VCaP (cell line): Measurements from ENCODE around the gene SLC26A8.
A peak's percentile ranks its signal among the peaks of the same experiment; 100 is the strongest.
"Not testable (repeated sequence)": the region's sequence is repeated elsewhere in the genome, so short reads cannot be mapped to it uniquely, and the experiment has no call there.

Experiments used
- H3K27ac ChIP-seq: fragments of 450-650 bp; 2 replicates; pipeline ENCODE4 v1.5.1; 2017
- TF ChIP-seq, protein P1 (sequence below): fragments of 450-650 bp; conservative IDR thresholded peaks from 2 replicates; pipeline ENCODE4 v1.5.1; 2017; ENCODE audit warnings: mild to moderate bottlenecking, moderate library complexity

Gene SLC26A8

DNA sequence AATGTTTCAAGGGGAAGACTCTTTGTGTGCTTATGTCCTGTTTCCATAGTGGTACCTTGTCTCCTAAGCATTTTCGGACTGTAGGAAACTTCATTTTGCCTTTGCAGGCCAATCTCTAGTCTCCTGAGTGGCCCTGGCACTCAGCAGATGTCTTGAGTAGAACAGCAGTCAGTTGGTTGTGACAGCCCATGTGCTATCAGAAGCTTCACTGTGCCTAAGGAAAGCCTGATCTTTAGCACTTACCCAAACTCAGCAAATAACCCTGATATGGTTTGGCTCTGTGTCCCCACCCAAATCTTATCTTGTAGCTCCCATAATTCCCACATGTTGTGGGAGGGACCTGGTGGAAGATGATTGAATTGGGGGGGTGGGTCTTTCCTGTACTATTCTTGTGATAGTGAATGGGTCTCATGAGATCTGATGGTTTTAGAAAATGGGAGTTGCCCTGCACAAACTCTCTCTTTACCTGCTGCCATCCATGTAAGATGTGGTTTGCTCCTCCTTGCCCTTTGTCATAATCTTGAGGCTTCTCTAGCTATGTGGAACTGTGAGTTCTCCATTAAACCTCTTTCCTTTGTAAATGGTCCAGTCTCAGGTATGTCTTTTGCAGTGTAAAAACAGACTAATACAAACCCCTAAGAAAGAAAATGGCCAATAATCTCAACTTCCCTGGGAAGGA lies 87.6 kb downstream of the SLC26A8 start:
- no peak overlapping the region for H3K27ac ChIP-seq
- TF ChIP-seq, protein P1, sequence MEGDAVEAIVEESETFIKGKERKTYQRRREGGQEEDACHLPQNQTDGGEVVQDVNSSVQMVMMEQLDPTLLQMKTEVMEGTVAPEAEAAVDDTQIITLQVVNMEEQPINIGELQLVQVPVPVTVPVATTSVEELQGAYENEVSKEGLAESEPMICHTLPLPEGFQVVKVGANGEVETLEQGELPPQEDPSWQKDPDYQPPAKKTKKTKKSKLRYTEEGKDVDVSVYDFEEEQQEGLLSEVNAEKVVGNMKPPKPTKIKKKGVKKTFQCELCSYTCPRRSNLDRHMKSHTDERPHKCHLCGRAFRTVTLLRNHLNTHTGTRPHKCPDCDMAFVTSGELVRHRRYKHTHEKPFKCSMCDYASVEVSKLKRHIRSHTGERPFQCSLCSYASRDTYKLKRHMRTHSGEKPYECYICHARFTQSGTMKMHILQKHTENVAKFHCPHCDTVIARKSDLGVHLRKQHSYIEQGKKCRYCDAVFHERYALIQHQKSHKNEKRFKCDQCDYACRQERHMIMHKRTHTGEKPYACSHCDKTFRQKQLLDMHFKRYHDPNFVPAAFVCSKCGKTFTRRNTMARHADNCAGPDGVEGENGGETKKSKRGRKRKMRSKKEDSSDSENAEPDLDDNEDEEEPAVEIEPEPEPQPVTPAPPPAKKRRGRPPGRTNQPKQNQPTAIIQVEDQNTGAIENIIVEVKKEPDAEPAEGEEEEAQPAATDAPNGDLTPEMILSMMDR, result no peak

DNA sequence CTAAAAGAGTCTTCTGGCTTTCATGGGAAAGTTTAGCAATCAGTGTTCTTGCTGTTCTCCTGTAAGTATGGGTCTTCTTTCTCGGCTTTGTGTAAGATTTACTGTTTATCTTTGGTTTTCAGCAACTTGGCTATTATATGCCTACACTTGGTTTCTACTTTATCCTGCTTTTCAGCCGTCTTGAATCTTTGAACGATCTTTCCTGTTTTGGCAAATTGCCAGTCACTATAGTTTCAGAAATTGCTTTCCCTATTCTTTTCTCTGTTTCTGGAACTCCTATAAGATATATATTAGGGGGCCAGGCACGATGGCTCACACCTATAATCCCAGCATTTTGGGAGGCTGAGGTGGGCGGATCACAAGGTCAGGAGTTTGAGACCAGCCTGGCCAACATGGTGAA lies 89.0 kb downstream of the SLC26A8 start:
- TF ChIP-seq, protein P1, result no peak
- no peak overlapping the region for H3K27ac ChIP-seq

DNA sequence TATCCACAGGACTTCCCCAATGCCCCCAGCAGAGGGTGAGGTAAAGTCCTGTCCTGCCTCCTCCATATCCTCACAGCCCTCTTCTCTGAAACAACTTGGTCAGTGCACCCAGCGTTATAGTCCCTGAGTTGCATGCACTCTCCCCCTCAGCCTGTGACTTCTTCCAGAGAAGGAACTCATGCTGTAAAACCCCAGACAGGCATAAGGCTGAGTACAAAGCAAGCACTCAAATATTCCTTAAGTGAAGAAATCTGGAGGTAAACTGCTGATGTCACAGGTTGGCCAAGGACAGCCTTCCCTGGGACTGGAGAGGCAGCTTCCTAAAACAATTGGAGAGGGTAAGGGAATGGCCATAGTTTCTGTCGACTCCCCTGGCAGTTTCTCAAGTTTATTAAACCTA lies 90.6 kb downstream of the SLC26A8 start:
- TF ChIP-seq, protein P1, result no peak
- no peak overlapping the region for H3K27ac ChIP-seq

- not testable (repeated sequence) for H3K27ac ChIP-seq
Observed at GRCh38 chr6:35931873-35932272, 92.6 kb downstream of the SLC26A8 start.

DNA sequence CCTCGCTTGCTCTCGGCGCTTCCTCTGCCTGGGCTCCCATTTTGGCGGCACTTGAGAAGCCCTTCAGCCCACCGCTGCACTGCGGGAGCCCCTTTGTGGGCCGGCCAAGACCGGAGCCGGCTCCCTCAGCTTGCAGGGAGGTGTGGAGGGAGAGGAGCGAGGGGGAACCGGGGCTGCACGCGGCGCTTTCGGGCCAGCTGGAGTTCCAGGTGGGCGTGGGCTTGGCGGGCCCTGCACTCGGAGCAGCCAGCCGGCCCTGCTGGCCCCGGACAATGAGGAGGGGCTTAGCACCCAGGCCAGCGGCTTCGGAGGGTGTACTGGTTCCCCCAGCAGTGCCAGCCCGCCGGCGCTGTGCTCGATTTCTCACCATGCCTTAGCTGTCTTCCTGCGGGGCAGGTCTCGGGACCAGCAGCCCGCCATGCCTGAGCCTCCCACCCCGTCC lies 93.3 kb downstream of the SLC26A8 start:
- TF ChIP-seq, protein P1, result no peak
- no peak overlapping the region for H3K27ac ChIP-seq

DNA sequence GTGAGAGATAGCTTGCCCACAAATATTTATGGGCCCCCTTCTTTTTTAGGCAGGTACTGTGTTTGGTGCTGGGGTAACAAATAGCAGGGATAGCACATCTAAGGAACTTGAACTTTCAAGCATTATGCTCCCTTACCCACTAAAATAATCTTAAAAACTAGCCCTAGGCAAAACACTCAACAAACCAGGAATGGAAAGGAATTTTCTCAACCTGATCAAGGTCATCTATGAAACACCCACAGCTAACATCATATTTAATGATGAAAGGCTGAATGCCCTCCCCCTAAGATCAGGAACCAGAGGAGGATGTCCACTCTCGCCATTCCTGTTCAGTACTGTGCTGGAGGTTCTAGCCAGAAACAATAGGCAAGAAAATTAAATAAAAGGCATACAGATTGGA lies 94.8 kb downstream of the SLC26A8 start:
- TF ChIP-seq, protein P1, result no peak
- no peak overlapping the region for H3K27ac ChIP-seq

DNA sequence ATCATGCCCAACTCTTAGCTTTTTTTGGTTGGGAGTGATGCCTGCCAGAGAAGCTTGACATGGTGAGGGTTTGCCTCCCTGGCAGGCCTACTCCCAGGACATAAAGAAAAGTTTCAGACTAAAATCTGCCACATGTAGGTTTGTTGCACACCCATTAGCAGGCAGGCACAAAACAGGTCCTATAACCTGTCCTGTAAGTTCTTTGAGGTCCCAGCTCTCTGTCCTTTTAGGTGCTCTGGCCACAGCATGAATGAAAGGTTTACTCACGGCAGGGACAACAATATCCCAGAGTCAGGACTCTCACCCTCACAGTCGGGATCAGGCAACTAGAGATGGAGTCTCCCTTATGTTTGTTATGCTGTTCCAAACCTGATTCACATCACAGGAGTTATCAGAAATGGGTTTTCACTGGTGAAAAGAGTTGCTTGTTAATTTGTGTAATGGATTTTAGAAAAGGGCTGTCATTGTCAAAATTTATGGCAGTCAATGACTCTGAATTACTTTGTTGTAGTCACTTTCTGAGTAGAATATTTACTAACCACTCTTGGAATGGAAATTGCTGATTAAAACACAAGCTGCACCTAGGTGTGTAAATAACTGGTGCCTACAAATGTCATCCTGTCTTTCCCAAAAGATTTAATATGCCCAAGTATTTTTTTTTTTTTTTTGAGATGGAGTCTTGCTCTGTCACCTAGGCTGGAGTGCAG lies 97.8 kb downstream of the SLC26A8 start:
- TF ChIP-seq, protein P1, result no peak
- peak overlapping the region; percentile 37 for H3K27ac ChIP-seq

- TF ChIP-seq, protein P1, result no peak
- peak overlapping the region; percentile 37; the same call in 1 of the 2 replicates for H3K27ac ChIP-seq
Observed at GRCh38 chr6:35925961-35926360, 98.5 kb downstream of the SLC26A8 start.
